ENCODE results near the gene KLHL21.

- no peak for TF ChIP-seq POLR2AphosphoS5 (IDR thresholded peaks at IDR 0.05; ENCODE audit: low read depth, low read length)
- no peak for TF ChIP-seq POLR2A (IDR thresholded peaks at IDR 0.05; ENCODE audit: low read depth, low read length)
Observed at GRCh38 chr1:6577831-6578525, 24.7 kb downstream of the KLHL21 start.
